T-helper 9 cell (primary cell): ENCODE data around the gene PCDHGA6.
A peak's percentile ranks its signal among the peaks of the same experiment; 100 is the strongest.
"Not testable (repeated sequence)": the region's sequence is repeated elsewhere in the genome, so short reads cannot be mapped to it uniquely, and the experiment has no call there.

ENCODE experiments used
- DNase-seq: peaks from one replicate; pipeline ENCODE4 v3.0.0-alpha.2; 2020
- total RNA-seq, 2 donors: gene quantifications; one replicate each; lab custom pipeline; 2026; lab: John Stamatoyannopoulos, UW

The PCDHGA6 gene
- total RNA-seq: 0.35 to 0.48 reads per million in 2 donors

DNA sequence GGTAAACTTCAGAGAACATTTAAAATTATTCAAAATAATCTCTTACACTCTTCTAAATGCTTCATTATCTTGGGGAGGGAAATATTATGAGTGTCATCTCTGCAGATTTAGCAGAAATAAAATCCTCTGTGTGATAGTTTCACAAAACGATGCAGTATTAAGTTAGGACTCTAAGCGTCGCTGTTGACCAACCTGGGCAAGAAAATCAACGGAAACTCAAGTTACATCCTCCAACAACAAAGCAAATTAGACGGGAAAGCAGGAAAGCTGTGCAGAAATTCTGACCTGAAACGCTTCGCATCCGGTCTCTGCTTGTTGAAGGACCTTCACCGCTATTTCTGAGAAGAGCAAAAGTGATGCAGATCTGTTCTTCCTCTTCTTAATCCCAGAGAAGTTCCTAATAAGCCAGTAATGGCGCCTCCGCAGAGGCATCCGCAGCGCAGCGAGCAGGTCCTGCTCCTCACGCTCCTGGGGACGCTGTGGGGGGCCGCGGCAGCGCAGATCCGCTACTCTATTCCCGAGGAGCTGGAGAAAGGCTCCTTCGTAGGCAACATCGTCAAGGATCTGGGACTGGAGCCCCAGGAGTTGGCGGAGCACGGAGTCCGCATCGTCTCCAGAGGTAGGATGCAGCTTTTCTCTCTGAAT is at the start of gene PCDHGA6:
PCDHGA6 (plus strand) TSS at position 219 of the 645 bp plus-strand sequence; CDS start at position 412, 193 bp downstream.
- no peak for DNase-seq

- peak; percentile 53 for DNase-seq
These were observed 47.4 kb upstream of the PCDHGA6 start for GRCh38 chr5:141326088-141326854.

- DNase-seq: no peak
These were observed 45.5 kb upstream of the PCDHGA6 start for GRCh38 chr5:141328231-141328630.

DNA sequence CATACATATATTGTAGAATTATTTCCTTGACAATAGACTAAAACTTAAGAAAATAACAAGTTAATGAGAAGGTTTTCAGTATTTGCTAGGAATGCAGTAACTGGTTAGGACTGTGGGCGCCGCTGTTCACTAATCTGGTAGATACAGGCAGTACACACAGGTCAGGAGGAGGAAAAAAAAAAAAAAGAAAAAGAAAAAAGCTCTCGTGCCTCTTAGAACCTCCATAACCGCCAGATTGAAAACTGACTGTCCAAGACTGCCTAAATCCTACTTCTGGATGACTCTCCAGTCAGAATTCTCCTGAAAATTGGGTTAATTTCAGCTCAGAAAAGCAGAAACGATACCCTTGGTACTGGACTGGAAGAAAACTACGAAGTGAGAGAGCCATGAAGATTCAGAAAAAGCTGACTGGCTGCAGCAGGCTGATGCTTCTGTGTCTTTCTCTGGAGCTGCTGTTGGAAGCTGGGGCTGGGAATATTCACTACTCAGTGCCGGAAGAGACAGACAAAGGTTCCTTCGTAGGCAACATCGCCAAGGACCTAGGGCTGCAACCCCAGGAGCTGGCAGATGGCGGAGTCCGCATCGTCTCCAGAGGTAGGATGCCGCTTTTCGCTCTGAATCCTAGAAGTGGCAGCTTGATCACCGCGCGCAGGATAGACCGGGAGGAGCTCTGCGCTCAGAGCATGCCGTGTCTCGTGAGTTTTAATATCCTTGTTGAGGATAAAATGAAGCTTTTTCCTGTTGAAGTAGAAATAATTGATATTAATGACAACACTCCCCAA is 43.2 kb upstream of the PCDHGA6 start, which contains the start of gene PCDHGA1:
PCDHGA1 (plus strand) TSS at position 216 of the 782 bp plus-strand sequence.
- no peak for DNase-seq

GRCh38 chr5:141332571-141332970 is 41.1 kb upstream of the PCDHGA6 start:
- not testable (repeated sequence) for DNase-seq

DNA sequence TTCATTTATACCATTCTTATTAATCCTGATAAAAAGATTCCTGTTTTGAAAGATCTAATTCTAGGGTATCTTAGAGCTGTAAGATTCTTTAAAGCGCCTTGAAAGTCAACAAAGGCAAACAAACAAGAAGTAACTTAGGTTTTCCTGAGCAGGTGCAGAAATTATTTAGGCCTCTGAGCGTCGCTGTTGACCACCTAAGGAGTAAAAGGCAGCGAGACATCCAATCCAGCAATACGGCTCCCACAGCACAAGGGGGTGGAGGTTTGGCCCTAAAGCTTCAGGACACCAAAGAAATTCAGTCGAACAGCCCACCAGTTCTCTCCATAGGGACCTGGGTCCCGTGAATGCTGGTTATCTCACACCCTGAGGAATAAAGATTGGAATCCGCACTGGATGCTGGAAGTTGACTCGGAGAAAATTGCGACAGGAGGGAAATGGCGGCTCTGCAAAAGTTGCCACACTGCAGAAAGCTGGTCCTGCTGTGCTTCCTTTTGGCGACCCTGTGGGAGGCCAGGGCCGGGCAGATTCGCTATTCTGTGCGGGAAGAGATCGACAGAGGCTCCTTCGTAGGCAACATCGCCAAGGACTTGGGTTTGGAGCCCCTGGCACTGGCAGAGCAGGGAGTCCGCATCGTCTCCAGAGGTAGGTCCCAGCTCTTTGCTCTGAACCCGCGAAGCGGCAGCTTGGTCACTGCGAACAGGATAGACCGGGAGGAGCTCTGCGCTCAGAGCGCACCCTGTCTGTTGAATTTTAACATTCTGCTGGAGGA is 35.0 kb upstream of the PCDHGA6 start, which contains the start of gene PCDHGA2:
PCDHGA2 (plus strand) TSS at position 223 of the 769 bp plus-strand sequence.
- no peak for DNase-seq

- not testable (repeated sequence) for DNase-seq
These were observed 32.8 kb upstream of the PCDHGA6 start for GRCh38 chr5:141340781-141341354.

- DNase-seq: no peak
These were observed 30.9 kb upstream of the PCDHGA6 start for GRCh38 chr5:141342773-141343172.

DNA sequence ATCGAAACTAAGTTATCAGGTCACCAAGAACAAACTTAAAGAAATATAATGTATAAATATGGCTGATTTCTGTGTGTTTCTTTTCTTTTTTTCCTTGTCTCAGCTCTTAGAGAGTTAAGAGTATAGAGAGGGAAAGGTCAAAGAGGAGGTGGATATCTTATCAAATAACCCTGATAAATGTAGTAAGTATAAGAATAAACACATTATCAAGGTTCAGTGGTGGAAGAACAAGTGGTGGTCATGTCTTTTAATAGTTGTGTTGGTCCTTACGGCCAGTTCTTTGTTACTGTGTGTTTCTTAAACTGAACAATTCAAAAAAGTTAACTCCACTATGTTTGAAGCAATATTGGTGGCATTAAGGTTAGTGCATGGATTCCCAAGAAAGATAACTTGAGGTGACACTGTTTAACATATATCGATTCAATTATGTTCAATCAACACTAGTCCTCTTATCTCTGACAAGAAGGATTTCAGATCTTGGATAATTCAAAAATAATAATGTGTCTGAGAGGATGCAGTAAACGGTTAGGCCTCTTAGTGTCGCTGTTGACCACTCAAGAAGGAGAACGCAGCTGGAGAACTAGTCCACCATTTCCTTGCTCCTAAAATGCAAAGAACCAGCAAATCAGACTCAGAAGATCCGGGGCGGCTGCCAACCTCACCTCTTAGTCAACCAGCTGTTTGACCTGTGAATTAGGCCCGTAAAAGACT is 30.3 kb upstream of the PCDHGA6 start, which contains the start of gene PCDHGA3:
PCDHGA3 (plus strand) TSS at position 588 of the 711 bp plus-strand sequence. CDS start 205 bp downstream, outside the sequence.
- DNase-seq: no peak

GRCh38 chr5:141343953-141344463 is 29.7 kb upstream of the PCDHGA6 start:
- no peak for DNase-seq

- no peak for DNase-seq
These were observed 28.4 kb upstream of the PCDHGA6 start for GRCh38 chr5:141345327-141345726.

DNA sequence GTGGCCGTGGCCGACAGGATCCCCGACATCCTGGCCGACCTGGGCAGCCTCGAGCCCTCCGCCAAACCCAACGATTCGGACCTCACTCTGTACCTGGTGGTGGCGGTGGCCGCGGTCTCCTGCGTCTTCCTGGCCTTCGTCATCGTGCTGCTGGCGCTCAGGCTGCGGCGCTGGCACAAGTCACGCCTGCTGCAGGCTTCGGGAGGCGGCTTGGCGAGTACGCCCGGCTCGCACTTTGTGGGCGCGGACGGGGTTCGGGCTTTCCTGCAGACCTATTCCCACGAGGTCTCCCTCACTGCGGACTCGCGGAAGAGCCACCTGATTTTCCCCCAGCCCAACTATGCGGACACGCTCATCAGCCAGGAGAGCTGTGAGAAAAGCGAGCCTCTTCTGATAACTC is 27.7 kb upstream of the PCDHGA6 start:
- DNase-seq: not testable (repeated sequence)

DNA sequence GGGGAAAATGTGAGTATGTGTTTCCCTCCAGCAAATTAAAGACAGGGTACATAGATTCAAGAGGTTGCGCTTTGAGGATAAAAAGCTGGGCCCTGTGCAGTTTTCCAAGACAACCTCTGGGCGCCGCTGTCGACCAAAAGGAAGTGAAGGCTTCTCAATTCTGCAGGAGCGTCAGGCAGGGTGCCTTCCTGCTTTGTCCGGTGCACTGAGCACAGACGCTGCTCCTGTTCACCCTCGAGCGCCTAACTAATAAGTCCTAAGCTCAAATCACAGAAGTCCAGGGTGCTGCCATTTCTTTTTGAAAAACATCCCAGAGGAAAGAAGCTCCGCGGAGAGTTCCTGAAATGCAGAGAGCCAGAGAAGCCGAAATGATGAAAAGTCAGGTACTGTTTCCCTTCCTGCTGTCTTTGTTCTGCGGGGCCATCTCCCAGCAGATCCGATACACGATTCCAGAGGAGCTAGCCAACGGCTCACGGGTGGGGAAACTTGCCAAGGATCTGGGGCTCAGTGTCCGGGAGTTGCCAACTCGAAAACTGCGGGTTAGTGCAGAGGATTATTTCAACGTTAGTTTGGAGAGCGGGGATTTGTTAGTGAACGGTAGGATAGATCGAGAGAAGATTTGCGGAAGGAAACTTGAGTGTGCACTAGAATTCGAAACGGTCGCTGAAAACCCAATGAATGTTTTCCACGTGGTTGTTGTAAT is 23.6 kb upstream of the PCDHGA6 start, which contains the start of gene PCDHGB1:
PCDHGB1 (plus strand) TSS at position 183 of the 703 bp plus-strand sequence; CDS start at position 345, 162 bp downstream.
- DNase-seq: peak; percentile 22

DNA sequence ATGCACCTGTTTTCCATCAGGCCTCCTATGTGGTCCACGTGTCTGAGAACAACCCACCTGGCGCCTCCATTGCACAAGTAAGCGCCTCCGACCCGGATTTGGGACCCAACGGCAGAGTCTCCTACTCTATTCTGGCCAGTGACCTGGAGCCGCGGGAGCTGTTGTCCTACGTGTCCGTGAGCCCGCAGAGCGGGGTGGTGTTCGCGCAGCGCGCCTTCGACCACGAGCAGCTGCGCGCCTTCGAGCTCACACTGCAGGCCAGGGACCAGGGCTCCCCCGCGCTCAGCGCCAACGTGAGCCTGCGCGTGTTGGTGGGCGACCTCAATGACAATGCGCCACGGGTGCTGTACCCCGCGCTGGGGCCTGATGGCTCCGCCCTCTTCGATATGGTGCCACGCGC is 22.1 kb upstream of the PCDHGA6 start:
- no peak for DNase-seq

- no peak for DNase-seq
These were observed 18.7 kb upstream of the PCDHGA6 start, which contains the start of gene PCDHGA4 for GRCh38 chr5:141354900-141355469. PCDHGA4 (plus strand) TSS chr5:141355021; CDS start chr5:141355108, 87 bp downstream.

GRCh38 chr5:141355641-141356040 is 18.1 kb upstream of the PCDHGA6 start:
- DNase-seq: no peak

GRCh38 chr5:141356133-141356532 is 17.6 kb upstream of the PCDHGA6 start:
- no peak for DNase-seq

DNA sequence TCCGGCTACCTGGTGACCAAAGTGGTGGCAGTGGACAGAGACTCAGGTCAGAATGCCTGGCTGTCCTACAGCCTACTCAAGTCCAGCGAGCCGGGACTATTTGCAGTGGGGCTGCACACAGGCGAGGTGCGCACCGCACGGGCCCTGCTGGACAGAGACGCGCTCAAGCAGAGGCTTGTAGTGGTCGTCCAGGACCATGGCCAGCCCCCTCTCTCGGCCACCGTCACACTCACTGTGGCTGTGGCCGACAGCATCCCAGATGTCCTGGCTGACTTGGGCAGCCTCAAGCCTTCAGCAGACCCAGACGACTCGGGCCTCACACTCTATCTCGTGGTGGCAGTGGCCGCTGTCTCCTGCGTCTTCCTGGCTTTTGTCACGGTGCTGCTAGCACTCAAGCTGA is 16.7 kb upstream of the PCDHGA6 start:
- no peak for DNase-seq

- no peak for DNase-seq
These were observed 13.8 kb upstream of the PCDHGA6 start, which contains the start of gene PCDHGB2 for GRCh38 chr5:141359790-141360426. PCDHGB2 (plus strand) TSS chr5:141359994; CDS start chr5:141360136, 142 bp downstream.
